HG02623 (cell line): Measurements from ENCODE around the gene RNF135.
"Not testable (repeated sequence)": the region's sequence is repeated elsewhere in the genome, so short reads cannot be mapped to it uniquely, and the experiment has no call there.

Source experiments
- ATAC-seq: cut with Tn5 transposase; IDR thresholded peaks from one replicate; pipeline ENCODE4 v1.9.1; 2021; ENCODE audit warnings: moderate library complexity; ENCODE audit not compliant: unreplicated experiment

The RNF135 gene

DNA sequence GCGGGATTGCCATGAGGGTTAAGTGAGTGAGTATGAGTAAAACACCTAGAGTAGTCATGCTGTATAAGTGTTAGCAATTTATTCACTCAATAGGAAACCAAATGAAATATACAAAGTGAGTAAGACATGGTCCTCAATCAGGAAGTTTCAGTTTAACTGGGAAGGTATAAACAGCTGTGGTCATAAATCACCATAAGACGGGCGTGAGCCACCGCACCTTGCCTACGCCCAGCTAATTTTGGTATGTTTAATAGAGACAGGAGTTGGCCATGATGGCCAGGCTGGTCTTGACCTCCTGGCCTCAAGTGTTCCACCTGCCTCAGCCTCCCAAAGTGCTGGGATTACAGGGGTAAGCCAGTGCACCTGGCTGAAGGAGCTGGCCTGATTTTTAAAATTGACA, 27.0 kb downstream of the RNF135 start:
- no peak for ATAC-seq

DNA sequence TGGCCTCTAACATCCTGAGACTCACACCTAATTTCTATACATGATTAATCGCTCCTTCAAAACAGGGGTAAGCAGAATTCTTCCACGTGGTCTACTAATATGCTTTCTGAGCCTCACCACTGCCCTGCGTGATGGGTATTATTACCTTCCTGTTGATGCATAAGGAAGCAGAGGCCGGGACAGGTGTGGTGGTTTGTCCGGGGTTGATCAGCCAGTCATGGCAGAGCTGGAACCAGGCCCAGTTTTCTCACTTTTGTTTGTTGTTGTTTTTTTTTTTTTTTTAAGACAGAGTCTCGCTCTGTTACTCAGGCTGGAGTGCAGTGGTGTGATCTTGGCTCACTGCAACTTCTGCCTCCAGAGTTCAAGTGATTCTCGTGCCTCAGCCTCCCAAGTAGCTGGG, 31.2 kb downstream of the RNF135 start:
- no peak for ATAC-seq

- no peak for ATAC-seq
These were observed 32.5 kb downstream of the RNF135 start for GRCh38 chr17:31003225-31003866.

GRCh38 chr17:31004160-31004559, 33.3 kb downstream of the RNF135 start:
- no peak for ATAC-seq

- no peak for ATAC-seq
These were observed 37.0 kb downstream of the RNF135 start for GRCh38 chr17:31007695-31008373.

GRCh38 chr17:31008374-31009041, 37.7 kb downstream of the RNF135 start:
- ATAC-seq = no peak

GRCh38 chr17:31009042-31009702, 38.3 kb downstream of the RNF135 start:
- not testable (repeated sequence) for ATAC-seq

DNA sequence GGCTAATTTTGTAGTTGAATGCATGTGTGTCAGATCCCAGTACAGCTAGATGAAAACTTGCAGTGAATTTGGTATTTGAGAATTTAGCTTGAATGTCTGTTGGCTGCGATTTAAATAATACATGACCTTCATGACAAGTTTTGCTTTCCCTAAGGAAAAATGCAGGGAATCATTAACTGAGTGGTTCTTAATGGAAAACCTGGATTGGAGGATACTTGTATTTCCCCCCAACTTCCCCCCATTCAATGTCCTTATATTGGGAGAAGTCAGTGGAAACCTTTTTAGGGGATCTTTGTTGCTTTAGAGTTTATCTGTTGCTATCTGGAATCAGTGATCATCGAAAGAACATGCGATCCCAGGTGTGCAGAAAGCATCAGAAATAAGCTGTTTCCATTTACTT, 39.2 kb downstream of the RNF135 start:
- not testable (repeated sequence) for ATAC-seq

- ATAC-seq = no peak
These were observed 43.0 kb downstream of the RNF135 start for GRCh38 chr17:31013844-31014243.

DNA sequence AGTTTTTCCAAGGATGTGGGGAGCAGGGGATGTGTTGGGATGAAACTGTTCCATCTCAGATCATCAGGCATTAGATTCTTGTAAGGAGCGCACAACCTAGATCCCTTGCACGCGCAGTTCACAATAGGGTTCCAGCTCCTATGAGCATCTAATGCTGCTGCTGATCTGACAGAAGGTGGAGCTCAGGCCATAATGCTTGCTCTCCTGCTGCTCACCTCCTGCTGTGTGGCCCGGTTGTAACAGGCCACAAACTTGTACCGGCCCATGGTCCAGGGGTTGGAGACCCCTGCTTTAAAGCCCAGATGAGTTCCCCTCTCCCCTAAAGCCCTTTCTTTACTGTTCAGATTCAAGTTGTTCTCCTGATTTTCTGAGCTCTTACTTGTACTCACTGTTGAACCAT, 44.8 kb downstream of the RNF135 start:
- ATAC-seq = no peak

GRCh38 chr17:31019004-31019403, 48.2 kb downstream of the RNF135 start:
- ATAC-seq = no peak

DNA sequence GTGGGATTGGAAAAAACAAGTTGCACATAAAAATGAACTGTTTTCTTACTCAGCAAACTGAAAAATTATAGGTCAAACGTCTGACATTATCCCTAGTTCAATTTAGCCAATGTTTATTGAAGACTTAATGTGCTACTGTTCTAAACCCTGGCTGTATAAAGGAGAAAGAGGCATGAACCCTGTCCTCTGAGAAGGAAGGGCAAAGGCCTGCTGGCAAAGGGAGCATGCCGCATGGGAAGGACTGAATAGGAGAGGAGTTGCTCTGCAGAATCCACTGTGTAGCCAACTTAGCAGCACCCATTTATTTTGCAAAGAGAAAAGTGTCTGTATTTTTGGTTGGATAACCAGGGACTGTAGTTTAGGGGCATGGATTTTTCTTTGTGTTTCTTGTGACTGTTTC, 52.3 kb downstream of the RNF135 start:
- ATAC-seq = not testable (repeated sequence)

- ATAC-seq = no peak
These were observed 61.0 kb downstream of the RNF135 start for GRCh38 chr17:31031841-31032240.

GRCh38 chr17:31035611-31036010, 64.8 kb downstream of the RNF135 start:
- not testable (repeated sequence) for ATAC-seq

- not testable (repeated sequence) for ATAC-seq
These were observed 70.0 kb downstream of the RNF135 start for GRCh38 chr17:31040837-31041236.

GRCh38 chr17:31042378-31042777, 71.5 kb downstream of the RNF135 start:
- ATAC-seq = not testable (repeated sequence)

- ATAC-seq = not testable (repeated sequence)
These were observed 76.1 kb downstream of the RNF135 start for GRCh38 chr17:31046856-31047425.

DNA sequence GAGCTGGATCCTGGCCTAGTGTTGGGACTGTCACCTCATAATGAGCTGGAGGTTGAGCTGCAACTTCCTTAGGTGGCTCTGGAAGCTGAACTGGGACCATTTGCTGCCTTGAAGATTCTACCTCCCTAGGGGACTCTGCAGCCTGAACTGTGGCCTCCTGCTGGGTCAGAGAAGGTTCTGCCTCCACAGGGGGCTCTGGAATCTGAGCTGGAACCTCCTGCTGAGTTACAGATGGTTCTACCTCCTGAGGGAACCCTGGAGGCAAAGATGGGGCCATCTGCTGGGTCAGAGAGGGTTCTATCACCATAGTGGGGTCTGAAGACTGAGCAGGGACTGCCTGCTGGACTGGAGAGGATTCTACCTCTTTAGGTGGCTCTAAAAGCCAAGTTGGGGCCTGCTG, 77.3 kb downstream of the RNF135 start:
- no peak for ATAC-seq

GRCh38 chr17:31048780-31049179, 77.9 kb downstream of the RNF135 start:
- no peak for ATAC-seq
